HepG2 (cell line): Measurements from ENCODE around the gene NEURL3.

Experiments
- CBX5 ChIP-seq: sonication (generic); formaldehyde crosslinking; IDR thresholded peaks from 2 replicates; pipeline ENCODE4 v1.4.0; 2020; ENCODE audit warnings: missing genetic modification reagents, borderline replicate concordance
- EZH2 ChIP-seq: conservative IDR thresholded peaks from 2 replicates; pipeline ENCODE4 v1.6.1; 2012; ENCODE audit warnings: mild to moderate bottlenecking, low read depth, low read length, moderate library complexity
- ZNF589 ChIP-seq: sonication (generic); formaldehyde crosslinking; conservative IDR thresholded peaks from 2 replicates; pipeline ENCODE4 v1.8.0; 2022; ENCODE audit warnings: mild to moderate bottlenecking, moderate library complexity, missing genetic modification reagents
- ZNF616 ChIP-seq: sonication (generic); formaldehyde crosslinking; IDR thresholded peaks from 2 replicates; pipeline ENCODE4 v1.5.0; 2020; ENCODE audit warnings: low read depth, mild to moderate bottlenecking, missing genetic modification reagents
- TF ChIP-seq, protein P1 (sequence below): sonication (generic); formaldehyde crosslinking; IDR thresholded peaks from 2 replicates; pipeline ENCODE4 v1.5.0; 2020; ENCODE audit warnings: mild to moderate bottlenecking, missing genetic modification reagents, moderate library complexity
- TF ChIP-seq, protein P2 (sequence below): sonication (generic); formaldehyde crosslinking; IDR thresholded peaks from 2 replicates; pipeline ENCODE4 v1.4.0; 2020; ENCODE audit warnings: mild to moderate bottlenecking, missing genetic modification reagents

DNA sequence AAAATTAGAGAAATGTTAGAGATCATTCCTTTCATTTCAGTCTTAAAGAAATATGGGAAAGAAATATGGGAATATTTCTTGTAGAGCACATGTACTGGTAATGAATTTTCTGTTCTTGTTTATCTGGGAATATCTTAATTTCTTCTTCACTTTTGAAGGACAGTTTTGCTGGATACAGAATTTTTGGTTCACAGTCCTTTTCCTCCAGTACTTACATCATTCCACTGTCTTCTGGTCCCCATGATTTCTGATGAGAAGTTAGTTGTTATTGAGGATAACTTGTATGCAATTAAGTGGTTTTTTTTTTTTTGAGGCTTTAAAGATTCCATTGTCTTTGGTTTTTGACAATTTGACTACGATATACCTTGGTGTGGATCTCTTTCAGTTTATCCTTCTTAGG, 11.0 kb downstream of the NEURL3 start:
- TF ChIP-seq, protein P1, sequence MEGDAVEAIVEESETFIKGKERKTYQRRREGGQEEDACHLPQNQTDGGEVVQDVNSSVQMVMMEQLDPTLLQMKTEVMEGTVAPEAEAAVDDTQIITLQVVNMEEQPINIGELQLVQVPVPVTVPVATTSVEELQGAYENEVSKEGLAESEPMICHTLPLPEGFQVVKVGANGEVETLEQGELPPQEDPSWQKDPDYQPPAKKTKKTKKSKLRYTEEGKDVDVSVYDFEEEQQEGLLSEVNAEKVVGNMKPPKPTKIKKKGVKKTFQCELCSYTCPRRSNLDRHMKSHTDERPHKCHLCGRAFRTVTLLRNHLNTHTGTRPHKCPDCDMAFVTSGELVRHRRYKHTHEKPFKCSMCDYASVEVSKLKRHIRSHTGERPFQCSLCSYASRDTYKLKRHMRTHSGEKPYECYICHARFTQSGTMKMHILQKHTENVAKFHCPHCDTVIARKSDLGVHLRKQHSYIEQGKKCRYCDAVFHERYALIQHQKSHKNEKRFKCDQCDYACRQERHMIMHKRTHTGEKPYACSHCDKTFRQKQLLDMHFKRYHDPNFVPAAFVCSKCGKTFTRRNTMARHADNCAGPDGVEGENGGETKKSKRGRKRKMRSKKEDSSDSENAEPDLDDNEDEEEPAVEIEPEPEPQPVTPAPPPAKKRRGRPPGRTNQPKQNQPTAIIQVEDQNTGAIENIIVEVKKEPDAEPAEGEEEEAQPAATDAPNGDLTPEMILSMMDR (CRISPR knock-in tag): no peak
- TF ChIP-seq CBX5 (CRISPR knock-in tag) (no peak), EZH2 (no peak), ZNF616 (no peak), ZNF589 (CRISPR knock-in tag) (no peak)
- TF ChIP-seq, protein P2, sequence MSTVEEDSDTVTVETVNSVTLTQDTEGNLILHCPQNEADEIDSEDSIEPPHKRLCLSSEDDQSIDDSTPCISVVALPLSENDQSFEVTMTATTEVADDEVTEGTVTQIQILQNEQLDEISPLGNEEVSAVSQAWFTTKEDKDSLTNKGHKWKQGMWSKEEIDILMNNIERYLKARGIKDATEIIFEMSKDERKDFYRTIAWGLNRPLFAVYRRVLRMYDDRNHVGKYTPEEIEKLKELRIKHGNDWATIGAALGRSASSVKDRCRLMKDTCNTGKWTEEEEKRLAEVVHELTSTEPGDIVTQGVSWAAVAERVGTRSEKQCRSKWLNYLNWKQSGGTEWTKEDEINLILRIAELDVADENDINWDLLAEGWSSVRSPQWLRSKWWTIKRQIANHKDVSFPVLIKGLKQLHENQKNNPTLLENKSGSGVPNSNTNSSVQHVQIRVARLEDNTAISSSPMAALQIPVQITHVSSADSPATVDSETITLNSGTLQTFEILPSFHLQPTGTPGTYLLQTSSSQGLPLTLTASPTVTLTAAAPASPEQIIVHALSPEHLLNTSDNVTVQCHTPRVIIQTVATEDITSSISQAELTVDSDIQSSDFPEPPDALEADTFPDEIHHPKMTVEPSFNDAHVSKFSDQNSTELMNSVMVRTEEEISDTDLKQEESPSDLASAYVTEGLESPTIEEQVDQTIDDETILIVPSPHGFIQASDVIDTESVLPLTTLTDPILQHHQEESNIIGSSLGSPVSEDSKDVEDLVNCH: no peak
